K562 (cell line): ENCODE results near the gene DZIP1. TPM values are rescaled to one million over a fixed set of nuclear protein-coding genes. Genes with fewer than 3 reads are reported as not detected.

Experiments used
- ATAC-seq: fragments of 200-7000 bp; cut with Tn5 transposase; 3 replicates; pipeline ENCODE4 v1.9.1; 2020; ENCODE audit warnings: moderate library complexity
- BruUV-seq: library from RNA; stranded (reverse); fragments of 400-500 nt; replicated peaks from 2 replicates; lab custom pipeline; 2021; lab: Mats Ljungman, UMichigan
- CTCF ChIA-PET: fragments of 300-600 bp; formaldehyde crosslinking; extraction: SDS; loops from one replicate; lab custom pipeline; 2021; ENCODE audit warnings: low intra/inter-chr PET ratio; lab: Yijun Ruan, JAX
- POLR2A ChIA-PET: fragments of 300-600, 350-650 bp; sonication (Branson Sonifier 250); formaldehyde crosslinking; extraction: SDS; loops from one replicate; lab custom pipeline; 2021; ENCODE audit warnings: antibody characterized with exemption, inconsistent platforms; lab: Yijun Ruan, JAX
- DNase-seq, 4 experiments: peaks; one replicate each; pipeline versions ENCODE4 v3.0.0 to v3.0.0-alpha.2; 2011 to 2018; ENCODE audit warnings: low spot score in 3 of 4, mixed read lengths in 3 of 4; ENCODE audit errors: extremely low read depth in 1 of 4
- FAIRE-seq: peaks from 2 replicates; lab custom pipeline; 2011; peaks lifted over from hg19 to GRCh38; lab: Jason Lieb, UNC
- H2AFZ ChIP-seq: 2 replicates; pipeline ENCODE4 v1.6.0; 2011; ENCODE audit warnings: low read depth, low read length, control low read depth, inconsistent platforms
- H3K27ac ChIP-seq: fragments of 200-600 bp; 3 replicates; pipeline ENCODE4 v1.8.0; 2011; ENCODE audit warnings: low read depth, mild to moderate bottlenecking, control low read depth, inconsistent platforms, low read length, moderate library complexity, mixed read lengths; ENCODE audit errors: extremely low read depth
- H3K27me3 ChIP-seq, 2 experiments: fragments of 300-600 bp in 1 of 2; 2 replicates in 1 of 2; 3 replicates in 1 of 2; pipeline versions ENCODE4 v1.6.0 to v1.8.0; 2011; ENCODE audit warnings: inconsistent platforms in 2 of 2, low read length in 2 of 2, mild to moderate bottlenecking in 1 of 2, mixed read lengths in 1 of 2, moderate library complexity in 1 of 2; ENCODE audit not compliant: control insufficient read depth in 2 of 2, insufficient read depth in 2 of 2
- H3K36me3 ChIP-seq: fragments of 300-600 bp; 3 replicates; pipeline ENCODE4 v1.8.0; 2011; ENCODE audit warnings: mild to moderate bottlenecking, low read length, inconsistent platforms; ENCODE audit not compliant: control insufficient read depth, insufficient read depth
- H3K4me1 ChIP-seq, 2 experiments: fragments of 200-600 bp in 1 of 2; replicated peaks in 1 of 2; 2 replicates in 1 of 2; 3 replicates in 1 of 2; pipeline versions ENCODE4 v1.5.1 to v1.8.0; 2011; ENCODE audit warnings: inconsistent platforms in 2 of 2, low read length in 2 of 2, mild to moderate bottlenecking in 1 of 2, mixed read lengths in 1 of 2, moderate library complexity in 1 of 2; ENCODE audit not compliant: control insufficient read depth in 2 of 2, insufficient read depth in 2 of 2
- H3K4me2 ChIP-seq: 2 replicates; pipeline ENCODE4 v1.6.1; 2011; ENCODE audit warnings: low read length, control low read depth, inconsistent platforms, mixed read lengths; ENCODE audit not compliant: insufficient read depth
- H3K4me3 ChIP-seq: fragments of 200-600 bp; sonication (generic), shearing (Covaris generic); 2 replicates; pipeline ENCODE4 v1.5.1; 2016; ENCODE audit warnings: control low read depth, inconsistent platforms
- H3K79me2 ChIP-seq: fragments of 200-600 bp; 3 replicates; pipeline ENCODE4 v1.8.0; 2011; ENCODE audit warnings: low read length, inconsistent platforms; ENCODE audit not compliant: control insufficient read depth, insufficient read depth
- H3K9ac ChIP-seq, 2 experiments: 2 replicates each; pipeline versions ENCODE4 v1.6.0 to v1.6.1; 2011; ENCODE audit warnings: low read depth in 2 of 2, low read length in 2 of 2, control low read depth in 1 of 2, inconsistent platforms in 1 of 2, mild to moderate bottlenecking in 1 of 2, mixed read lengths in 1 of 2; ENCODE audit not compliant: insufficient read depth in 1 of 2
- H3K9me1 ChIP-seq: one replicate; pipeline ENCODE4 v1.6.0; 2011; ENCODE audit warnings: inconsistent platforms, mild to moderate bottlenecking, low read length, moderate library complexity; ENCODE audit not compliant: control insufficient read depth, insufficient read depth
- H3K9me3 ChIP-seq: replicated peaks from 2 replicates; pipeline ENCODE4 v1.5.1; 2011; ENCODE audit warnings: low read depth, low read length, inconsistent platforms; ENCODE audit not compliant: control insufficient read depth, insufficient read depth
- H4K20me1 ChIP-seq: replicated peaks from 2 replicates; pipeline ENCODE4 v1.6.1; 2011; ENCODE audit warnings: low read length, inconsistent platforms, mixed read lengths; ENCODE audit not compliant: control insufficient read depth, insufficient read depth
- DLX4 ChIP-seq: fragments of 250-450 bp; sonication (Bioruptor Pico); IDR thresholded peaks from 2 replicates; pipeline ENCODE4 v1.6.1; 2021; ENCODE audit warnings: mild to moderate bottlenecking
- RREB1 ChIP-seq: fragments of 250-450 bp; sonication (Bioruptor Pico); IDR thresholded peaks from 2 replicates; pipeline ENCODE4 v1.4.0; 2020
- TAF1 ChIP-seq: IDR thresholded peaks from 2 replicates; pipeline ENCODE4 v1.6.1; 2011; ENCODE audit warnings: mild to moderate bottlenecking, low read length, moderate library complexity; ENCODE audit not compliant: insufficient read depth, control insufficient read depth, severe bottlenecking; ENCODE audit errors: extremely low read depth
- ZBTB8A ChIP-seq: fragments of 450-650 bp; IDR thresholded peaks from 2 replicates; pipeline ENCODE4 v1.6.1; 2018; ENCODE audit warnings: mild to moderate bottlenecking, moderate library complexity; ENCODE audit not compliant: partially characterized antibody
- ZNF395 ChIP-seq: fragments of 200-800 bp; sonication (Bioruptor generic); IDR thresholded peaks from 2 replicates; pipeline ENCODE4 v1.6.1; 2017; ENCODE audit warnings: missing genetic modification characterization, missing compliant biosample characterization
- WGBS: fragments of 100-300 bp; shearing (Covaris generic); methylation state at CpG from one replicate; pipeline ENCODE4 v1.1.6; 2016; ENCODE audit warnings: low coverage, mixed read lengths; ENCODE audit not compliant: insufficient coverage; ENCODE audit errors: missing lambda C conversion rate; 5-methylcytosine and 5-hydroxymethylcytosine counted together
- in situ Hi-C: fragments of 300-500 bp; cut with MboI; formaldehyde crosslinking; loops from 4 replicates; pipeline ENCODE4 v1.15.0; 2018; ENCODE audit warnings: inconsistent platforms, mixed read lengths
- intact Hi-C: fragments of 100-400 bp; cut with micrococcal nuclease; formaldehyde crosslinking; loops from 2 replicates; pipeline ENCODE4 v1.14.2; 2022
- polyA plus RNA-seq, 8 experiments: library from polyadenylated mRNA; depleted of rRNA in 4 of 8; stranded (reverse) in 5 of 8; unstranded in 3 of 8; fragments of >200 nt; fragmentation: Nextera tagmentation in 2 of 8; fragmentation: Illumina TruSeq in 1 of 8; extraction: Ambion mirVana in 2 of 8; extraction: Trizol in 1 of 8; gene quantifications; 2 replicates each; pipeline versions ENCODE4 v1.2.1 to v1.2.3, GENCODE V29; 2011 to 2014; ENCODE audit warnings: inconsistent platforms in 1 of 8, missing spikeins in 1 of 8
- total RNA-seq, 7 experiments: library from RNA; depleted of rRNA in 6 of 7; stranded (reverse); fragments of >200 nt in 6 of 7; fragmentation: Illumina TruSeq in 2 of 7; extraction: Trizol in 2 of 7; gene quantifications; 2 replicates each; pipeline versions ENCODE4 v1.2.1 to v1.2.3, GENCODE V29; 2011 to 2021; ENCODE audit warnings: low replicate concordance in 1 of 7

The DZIP1 gene
- total and polyA plus RNA-seq, 9 of the 15 experiments (the other 6 are each of a cell fraction or from before 2014, with no cell fraction given) = 0.07 TPM; not detected in 8

- in situ Hi-C loops = no loop called here
- H3K27me3 ChIP-seq = peaks cover 0 to 13% of the 10 kb centered on the region in 2 experiments; a peak in 2 of 5 replicates
- ATAC-seq = no peak
- no peaks in the 10 kb centered on the region for H4K20me1 ChIP-seq
- H3K4me1 ChIP-seq = no peaks in the 10 kb centered on the region
- H3K36me3 ChIP-seq = no peaks in the 10 kb centered on the region
- H3K9me1 ChIP-seq = no peaks in the 10 kb centered on the region
- DNase-seq = no peak
- intact Hi-C loops = loop anchor here (10.0 kb wide), 2 partner anchors 596 to 1336 kb away; no protein-coding TSS in a partner anchor
- H3K4me2 ChIP-seq = no peak overlapping the region
- no peaks in the 10 kb centered on the region for H3K9me3 ChIP-seq
- WGBS = 0% methylated on average over 1 of the region's 1 CpG
- POLR2A ChIA-PET = no interaction called here
- no peaks in the 10 kb centered on the region for H3K79me2 ChIP-seq
- no peak for TF ChIP-seq TAF1
- TF ChIP-seq DLX4 (CRISPR knock-in tag) = no peak
- TF ChIP-seq ZBTB8A = no peak
- no peak for TF ChIP-seq ZNF395 (CRISPR knock-in tag)
- TF ChIP-seq RREB1 (CRISPR knock-in tag) = no peak
- H3K9ac ChIP-seq = no peak overlapping the region
- no peak overlapping the region for H2AFZ ChIP-seq
- CTCF ChIA-PET = interaction anchor here (0.5 kb wide), 1 partner anchor 17 kb away, joined by 3 read pairs; no protein-coding TSS in a partner anchor
- FAIRE-seq = no peak
- BruUV-seq = no TSS peak
- H3K27ac ChIP-seq = no peak overlapping the region
- H3K4me3 ChIP-seq = no peak overlapping the region
Observed at GRCh38 chr13:95628488-95628887, 16.0 kb downstream of the DZIP1 start.
